Thoracic aorta (tissue), 2 donors: ENCODE measurements around the gene NOL3. TPM values are rescaled to one million over a fixed set of nuclear protein-coding genes. Genes with fewer than 3 reads are reported as not detected.

ENCODE experiments used
- ATAC-seq: fragments of 150-250 bp; one replicate; pipeline ENCODE4 v1.8.0; 2017; ENCODE audit warnings: low read depth; ENCODE audit not compliant: insufficient number of reproducible peaks, low FRiP score
- DNase-seq: peaks from one replicate; pipeline ENCODE4 v3.0.0-alpha.2; 2020; ENCODE audit warnings: low spot score
- H3K27ac ChIP-seq, 2 donors: fragments of 200-600 bp; sonication (generic); 1 replicate in 1 of 2; 2 replicates in 1 of 2; pipeline ENCODE4 v1.5.1; 2016; ENCODE audit warnings: mild to moderate bottlenecking in 2 of 2, moderate library complexity in 2 of 2
- H3K27me3 ChIP-seq: fragments of 200-600 bp; sonication (generic); replicated peaks from 2 replicates; pipeline ENCODE4 v1.6.0; 2016; ENCODE audit warnings: mild to moderate bottlenecking; ENCODE audit not compliant: insufficient read depth
- H3K36me3 ChIP-seq: fragments of 200-600 bp; sonication (generic); one replicate; pipeline ENCODE4 v1.5.1; 2016
- H3K4me1 ChIP-seq, 2 donors: fragments of 200-600 bp; sonication (generic); 1 replicate in 1 of 2; 2 replicates in 1 of 2; pipeline versions ENCODE4 v1.5.1 to v1.6.0; 2016; ENCODE audit warnings: low read depth in 2 of 2, mild to moderate bottlenecking in 1 of 2; ENCODE audit not compliant: control insufficient read depth in 1 of 2
- H3K4me3 ChIP-seq: fragments of 200-600 bp; sonication (generic); 2 replicates; pipeline ENCODE4 v1.5.1; 2016; ENCODE audit warnings: mild to moderate bottlenecking
- H3K9me3 ChIP-seq: fragments of 200-600 bp; sonication (generic); 2 replicates; pipeline ENCODE4 v1.5.1; 2016
- total RNA-seq, 2 donors: library from RNA; depleted of rRNA; stranded (reverse); fragments of >200 nt; gene quantifications; one replicate each; pipeline versions ENCODE4 v1.1.0 to v1.2.3, GENCODE V29; 2016
- TF ChIP-seq, protein P1 (sequence below): fragments of 200-600 bp; sonication (generic); IDR thresholded peaks from one replicate; pipeline ENCODE4 v1.5.1; 2019; ENCODE audit warnings: antibody characterized with exemption

The NOL3 gene
- total RNA-seq, 2 donors from 2014 or later, result 43.5 to 80.8 TPM

GRCh38 chr16:67201411-67202345, 31.3 kb downstream of the NOL3 start:
- Histone ChIP-seq H3K9me3 (no peaks in the 10 kb centered on the region), H3K27ac (no peak overlapping the region), H3K27me3 (no peaks in the 10 kb centered on the region), H3K36me3 (peaks cover 27% of the 10 kb centered on the region), H3K4me3 (no peak overlapping the region), H3K4me1 (peaks cover 0 to 10% of the 10 kb centered on the region in 2 donors)
- DNase-seq (no peak), ATAC-seq (no peak)
- TF ChIP-seq, protein P1, sequence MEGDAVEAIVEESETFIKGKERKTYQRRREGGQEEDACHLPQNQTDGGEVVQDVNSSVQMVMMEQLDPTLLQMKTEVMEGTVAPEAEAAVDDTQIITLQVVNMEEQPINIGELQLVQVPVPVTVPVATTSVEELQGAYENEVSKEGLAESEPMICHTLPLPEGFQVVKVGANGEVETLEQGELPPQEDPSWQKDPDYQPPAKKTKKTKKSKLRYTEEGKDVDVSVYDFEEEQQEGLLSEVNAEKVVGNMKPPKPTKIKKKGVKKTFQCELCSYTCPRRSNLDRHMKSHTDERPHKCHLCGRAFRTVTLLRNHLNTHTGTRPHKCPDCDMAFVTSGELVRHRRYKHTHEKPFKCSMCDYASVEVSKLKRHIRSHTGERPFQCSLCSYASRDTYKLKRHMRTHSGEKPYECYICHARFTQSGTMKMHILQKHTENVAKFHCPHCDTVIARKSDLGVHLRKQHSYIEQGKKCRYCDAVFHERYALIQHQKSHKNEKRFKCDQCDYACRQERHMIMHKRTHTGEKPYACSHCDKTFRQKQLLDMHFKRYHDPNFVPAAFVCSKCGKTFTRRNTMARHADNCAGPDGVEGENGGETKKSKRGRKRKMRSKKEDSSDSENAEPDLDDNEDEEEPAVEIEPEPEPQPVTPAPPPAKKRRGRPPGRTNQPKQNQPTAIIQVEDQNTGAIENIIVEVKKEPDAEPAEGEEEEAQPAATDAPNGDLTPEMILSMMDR, result no peak

DNA sequence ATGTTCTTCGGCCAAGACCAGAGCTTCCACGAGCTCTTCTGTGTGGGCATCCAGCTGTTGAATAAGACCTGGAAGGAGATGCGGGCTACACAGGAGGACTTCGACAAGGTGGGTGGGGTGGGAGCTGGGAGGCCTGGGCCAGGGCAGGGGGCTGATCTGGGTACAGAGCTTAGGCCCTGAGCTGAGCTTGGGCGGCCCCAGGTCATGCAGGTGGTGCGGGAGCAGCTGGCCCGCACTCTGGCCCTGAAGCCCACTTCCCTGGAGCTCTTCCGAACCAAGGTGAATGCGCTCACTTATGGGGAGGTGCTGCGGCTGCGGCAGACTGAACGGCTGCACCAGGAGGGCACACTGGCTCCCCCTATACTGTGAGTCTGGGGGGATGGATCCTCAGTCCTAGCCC, 32.1 kb downstream of the NOL3 start:
- Histone ChIP-seq H3K36me3 (peaks cover 20% of the 10 kb centered on the region), H3K4me1 (peaks cover 0 to 10% of the 10 kb centered on the region in 2 donors)
- TF ChIP-seq, protein P1, result no peak

DNA sequence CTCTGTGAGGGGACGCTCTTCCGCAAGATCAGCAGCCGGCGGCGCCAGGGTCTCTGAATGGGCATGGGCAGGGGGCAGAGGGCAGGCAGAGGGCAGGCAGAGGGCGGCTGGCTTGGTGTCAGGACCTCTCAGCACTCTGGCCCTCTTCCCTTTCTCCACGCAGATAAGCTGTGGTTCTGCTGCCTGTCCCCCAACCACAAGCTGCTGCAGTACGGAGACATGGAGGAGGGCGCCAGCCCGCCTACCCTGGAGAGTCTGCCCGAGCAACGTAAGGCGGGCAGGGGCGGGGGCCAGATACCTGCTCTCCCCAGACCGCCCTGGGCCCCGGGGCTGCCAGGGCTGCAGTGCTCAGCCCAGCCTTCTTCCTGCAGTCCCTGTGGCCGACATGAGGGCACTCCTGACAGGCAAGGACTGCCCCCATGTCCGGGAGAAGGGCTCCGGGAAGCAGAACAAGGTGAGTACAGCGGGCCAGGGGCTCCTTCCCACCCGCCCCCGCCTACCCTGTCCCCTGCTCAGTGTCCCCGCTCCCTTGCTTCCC, 32.7 kb downstream of the NOL3 start:
- Histone ChIP-seq H3K27ac (no peak overlapping the region), H3K4me1 (peaks cover 0 to 5% of the 10 kb centered on the region in 2 donors), H3K36me3 (peaks cover 17% of the 10 kb centered on the region), H3K4me3 (no peak overlapping the region), H3K9me3 (no peaks in the 10 kb centered on the region), H3K27me3 (no peaks in the 10 kb centered on the region)
- TF ChIP-seq, protein P1, result no peak
- DNase-seq (no peak), ATAC-seq (no peak)

More for the DNA sequence above, 32.1 kb downstream of the NOL3 start:
- Histone ChIP-seq H3K9me3 (no peaks in the 10 kb centered on the region), H3K27me3 (no peaks in the 10 kb centered on the region), H3K27ac (no peak overlapping the region), H3K4me3 (no peak overlapping the region)
- DNase-seq (no peak), ATAC-seq (no peak)

GRCh38 chr16:67204076-67204475, 33.7 kb downstream of the NOL3 start:
- no peak for ATAC-seq
- Histone ChIP-seq H3K4me1 (no peaks in the 10 kb centered on the region), H3K36me3 (peaks cover 17% of the 10 kb centered on the region)

More at GRCh38 chr16:67204076-67204475, 33.7 kb downstream of the NOL3 start:
- no peaks in the 10 kb centered on the region for H3K9me3 ChIP-seq
- no peak overlapping the region for H3K4me3 ChIP-seq
- H3K27ac ChIP-seq, result no peak overlapping the region
- TF ChIP-seq, protein P1, result no peak
- no peaks in the 10 kb centered on the region for H3K27me3 ChIP-seq
- DNase-seq, result no peak
